HG03432 (cell line): ENCODE data around the gene SLC24A4.
A peak's percentile ranks its signal among the peaks of the same experiment; 100 is the strongest.

Source experiments
- ATAC-seq: cut with Tn5 transposase; IDR thresholded peaks from one replicate; pipeline ENCODE4 v1.9.1; 2021; ENCODE audit warnings: mild to moderate bottlenecking, moderate library complexity; ENCODE audit not compliant: unreplicated experiment

The SLC24A4 gene

DNA sequence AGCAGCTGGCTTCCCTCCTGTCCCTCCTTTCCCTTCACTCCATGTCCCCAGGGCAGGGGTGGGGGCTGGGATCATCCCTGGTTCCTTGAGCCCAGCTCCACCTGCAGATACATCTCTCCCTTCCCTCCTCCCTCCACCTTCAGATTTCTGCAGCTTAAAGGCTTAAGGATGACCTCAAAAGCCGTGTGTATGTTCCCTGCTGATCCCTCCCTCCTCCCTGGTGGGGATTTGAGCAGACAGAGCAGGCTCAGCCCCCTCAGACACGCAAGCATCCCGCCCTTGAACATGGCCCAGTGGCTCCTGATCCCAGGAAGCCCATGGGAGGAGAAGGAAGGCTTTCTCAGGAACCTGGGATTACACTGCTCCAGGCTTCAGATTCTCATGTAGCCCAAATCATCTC is 107.7 kb downstream of the SLC24A4 start:
- ATAC-seq, result no peak

- no peak for ATAC-seq
Measured at GRCh38 chr14:92431199-92431725, 108.3 kb downstream of the SLC24A4 start.

DNA sequence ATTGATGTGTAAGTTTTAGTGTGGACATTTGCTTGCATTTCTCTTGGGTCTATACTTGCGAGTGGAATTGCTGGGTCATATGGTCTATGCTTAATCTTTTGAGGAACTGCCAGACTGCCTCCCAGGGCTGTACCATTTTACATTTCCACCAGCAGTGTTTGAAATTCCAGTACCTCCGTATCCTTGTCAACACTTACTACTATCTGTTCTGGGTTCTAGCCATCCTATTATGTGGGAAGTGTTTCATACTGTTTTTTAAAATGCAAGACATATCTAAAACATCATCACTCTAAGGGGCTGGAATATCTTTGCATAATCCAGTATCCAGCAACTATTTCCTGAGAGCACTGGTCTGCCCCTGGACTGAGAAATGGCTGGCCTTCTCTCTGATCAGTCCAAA is 110.4 kb downstream of the SLC24A4 start:
- ATAC-seq, result no peak

DNA sequence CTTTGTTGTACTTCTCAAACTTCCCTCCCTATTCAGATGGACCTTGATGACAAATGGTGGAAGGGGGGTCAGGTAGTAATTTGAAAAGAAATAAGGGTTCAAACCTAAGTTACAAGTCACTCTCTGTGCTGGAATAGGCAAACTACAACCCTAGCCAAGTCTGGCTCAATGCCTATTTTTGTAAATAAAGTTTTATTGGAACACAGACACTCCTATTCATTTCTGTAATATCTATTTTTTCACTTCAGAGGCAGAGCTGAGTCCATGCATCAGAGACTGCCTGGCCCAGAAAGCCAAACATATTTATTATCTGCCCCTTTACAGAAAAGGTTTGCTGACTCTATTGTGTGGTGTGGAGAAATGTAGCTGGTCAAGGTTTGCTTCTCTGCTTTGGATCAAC is 112.2 kb downstream of the SLC24A4 start:
- ATAC-seq, result no peak

DNA sequence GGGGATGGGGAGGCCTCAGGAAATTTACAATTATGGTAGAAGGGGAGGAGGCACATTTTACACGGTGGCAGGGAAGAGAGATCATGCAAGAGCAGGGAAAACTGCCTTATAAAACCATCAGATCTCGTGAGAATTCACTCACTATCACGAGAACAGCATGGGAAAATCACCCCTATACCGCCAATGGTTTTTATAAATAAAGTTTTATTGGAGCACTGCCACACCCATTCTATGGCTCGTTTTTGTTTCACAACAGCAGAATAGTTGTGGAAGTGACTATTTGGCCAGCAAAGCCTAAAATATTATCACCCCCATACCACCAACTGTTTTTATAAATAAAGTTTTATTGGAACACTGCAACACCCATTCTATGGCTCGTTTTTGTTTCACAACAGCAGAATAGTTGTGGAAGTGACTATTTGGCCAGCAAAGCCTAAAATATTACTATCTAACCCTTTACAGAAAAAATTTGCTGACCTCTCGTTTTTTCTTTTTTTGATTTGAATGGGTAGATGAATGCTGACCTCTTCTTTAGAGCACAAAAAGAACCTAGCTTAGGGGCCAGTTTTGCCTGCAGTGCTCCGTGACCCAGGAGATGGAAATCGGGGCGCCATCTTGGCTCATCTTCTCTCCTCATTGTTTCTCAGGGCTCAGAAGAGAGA is 113.3 kb downstream of the SLC24A4 start:
- no peak for ATAC-seq

GRCh38 chr14:92437309-92437708 is 114.3 kb downstream of the SLC24A4 start:
- ATAC-seq, result no peak

GRCh38 chr14:92437729-92438285 is 114.8 kb downstream of the SLC24A4 start:
- ATAC-seq, result peak; percentile 50

GRCh38 chr14:92439537-92440344 is 116.8 kb downstream of the SLC24A4 start:
- ATAC-seq, result no peak

- no peak for ATAC-seq
Measured at GRCh38 chr14:92440345-92441003, 117.5 kb downstream of the SLC24A4 start.

- no peak for ATAC-seq
Measured at GRCh38 chr14:92441751-92442504, 119.0 kb downstream of the SLC24A4 start.

DNA sequence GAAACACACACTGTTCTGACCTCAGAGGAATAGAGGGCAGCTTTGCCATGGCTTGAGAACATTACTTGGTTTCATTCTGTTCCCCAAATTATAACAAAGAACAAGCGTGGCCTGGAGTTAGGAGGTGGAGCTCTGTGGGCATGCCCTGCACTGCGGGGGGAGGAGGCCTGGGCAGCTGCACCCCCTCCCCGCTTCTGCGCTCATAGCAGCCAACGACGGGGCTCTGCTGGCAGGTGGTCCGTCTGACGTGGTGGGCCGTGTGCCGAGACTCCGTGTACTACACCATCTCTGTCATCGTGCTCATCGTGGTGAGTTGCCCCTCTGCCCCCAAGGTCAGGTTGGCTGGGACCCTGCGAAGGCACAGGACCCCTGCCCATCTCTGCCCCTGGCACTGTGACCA is 120.2 kb downstream of the SLC24A4 start:
- ATAC-seq, result no peak

GRCh38 chr14:92443741-92444140 is 120.8 kb downstream of the SLC24A4 start:
- ATAC-seq, result no peak

- ATAC-seq, result no peak
Measured at GRCh38 chr14:92446771-92447170, 123.8 kb downstream of the SLC24A4 start.

- no peak for ATAC-seq
Measured at GRCh38 chr14:92447416-92448197, 124.6 kb downstream of the SLC24A4 start.

- no peak for ATAC-seq
Measured at GRCh38 chr14:92448786-92449185, 125.8 kb downstream of the SLC24A4 start.

- no peak for ATAC-seq
Measured at GRCh38 chr14:92449404-92450181, 126.6 kb downstream of the SLC24A4 start.

DNA sequence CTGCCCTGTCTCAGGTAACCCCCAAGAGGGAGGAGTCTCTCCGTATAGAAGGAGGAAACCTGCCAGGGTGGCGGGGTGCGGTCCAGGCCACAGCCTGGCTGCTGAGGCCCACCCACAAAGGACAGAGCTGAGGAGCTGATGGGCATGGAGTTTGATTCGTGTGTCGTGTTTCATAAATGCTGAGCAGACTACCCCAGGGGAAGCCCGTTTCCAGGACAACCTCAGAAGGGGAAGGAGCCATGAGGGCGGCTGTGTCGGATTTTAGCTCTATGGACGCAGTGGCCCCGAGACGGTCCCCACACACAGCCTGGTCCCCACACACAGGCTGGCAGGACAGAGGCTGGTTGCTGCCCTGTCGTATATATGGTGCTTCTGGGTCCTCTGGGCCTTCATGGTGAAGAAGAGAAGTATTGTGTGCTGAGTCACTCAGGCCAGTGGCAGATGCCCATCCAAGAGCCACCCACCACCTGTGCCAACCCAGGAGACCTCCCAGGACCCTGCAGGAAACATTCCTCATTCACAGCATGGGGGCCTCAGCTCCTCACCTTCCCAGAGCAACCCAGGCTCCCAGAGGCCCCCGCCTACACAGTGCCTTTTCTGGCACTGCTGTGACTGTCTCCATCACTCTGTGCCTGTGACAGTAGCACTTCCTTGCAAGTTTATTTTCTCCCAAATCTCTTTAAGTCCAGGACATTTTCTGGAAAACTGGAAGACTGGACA is 127.5 kb downstream of the SLC24A4 start:
- no peak for ATAC-seq

GRCh38 chr14:92451245-92451644 is 128.3 kb downstream of the SLC24A4 start:
- ATAC-seq, result no peak
